HTERT RPE-1 (cell line): ENCODE measurements around the gene INTU.
"Not testable (repeated sequence)": the region's sequence is repeated elsewhere in the genome, so short reads cannot be mapped to it uniquely, and the experiment has no call there.

Experiments used
- in situ Hi-C: fragments of 300-500 bp; cut with MboI; formaldehyde crosslinking; loops from 4 replicates; pipeline ENCODE4 v1.14.3; 2020; ENCODE audit warnings: low sequenced_read_pairs

The INTU gene

DNA sequence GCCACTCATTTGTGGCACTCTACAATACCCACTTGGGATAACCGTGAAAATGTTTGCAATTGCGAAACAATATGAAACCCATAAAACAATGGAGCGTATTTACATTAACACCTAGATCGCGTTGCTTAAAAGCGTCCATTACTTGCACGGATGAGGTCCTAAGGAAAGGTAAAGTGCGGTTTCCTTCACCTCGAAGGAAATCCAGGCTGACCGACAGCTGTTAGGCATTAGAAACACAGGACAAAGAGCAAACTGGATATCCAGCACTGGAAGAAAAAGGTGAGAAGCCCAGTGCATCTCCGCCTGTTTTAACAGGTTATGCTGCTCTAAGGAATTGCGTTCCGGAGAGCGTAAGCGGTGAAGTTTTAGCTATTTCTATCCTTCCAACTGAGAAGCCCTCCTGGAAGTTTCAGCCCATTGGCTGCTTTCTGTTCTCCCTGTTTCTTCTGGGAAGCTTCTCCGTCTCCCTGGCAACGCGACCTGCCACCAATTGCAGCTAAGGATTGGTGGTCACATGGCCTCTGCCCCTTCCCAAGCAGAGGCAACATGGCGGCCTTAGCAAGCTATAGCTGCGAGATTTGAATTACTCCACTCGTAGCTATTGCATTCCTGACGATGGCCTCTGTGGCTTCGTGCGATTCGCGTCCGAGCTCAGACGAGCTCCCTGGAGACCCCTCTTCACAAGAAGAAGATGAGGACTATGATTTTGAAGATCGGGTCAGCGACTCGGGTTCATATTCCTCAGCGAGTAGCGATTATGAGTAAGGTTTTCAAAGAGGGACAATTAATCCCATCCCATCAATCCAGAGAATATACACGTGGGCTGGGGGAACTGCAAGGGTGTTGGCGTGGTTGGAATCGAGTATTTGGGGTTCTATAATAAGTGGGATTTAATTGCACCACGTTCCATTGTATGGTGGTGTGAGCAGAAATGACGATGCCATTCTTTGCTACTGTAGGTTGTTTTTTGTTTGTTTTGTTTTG lies at the start of gene INTU:
INTU (plus strand) TSS at position 538 of the 984 bp plus-strand sequence; CDS start at position 616, 78 bp downstream.
- in situ Hi-C loops: no loop called here

DNA sequence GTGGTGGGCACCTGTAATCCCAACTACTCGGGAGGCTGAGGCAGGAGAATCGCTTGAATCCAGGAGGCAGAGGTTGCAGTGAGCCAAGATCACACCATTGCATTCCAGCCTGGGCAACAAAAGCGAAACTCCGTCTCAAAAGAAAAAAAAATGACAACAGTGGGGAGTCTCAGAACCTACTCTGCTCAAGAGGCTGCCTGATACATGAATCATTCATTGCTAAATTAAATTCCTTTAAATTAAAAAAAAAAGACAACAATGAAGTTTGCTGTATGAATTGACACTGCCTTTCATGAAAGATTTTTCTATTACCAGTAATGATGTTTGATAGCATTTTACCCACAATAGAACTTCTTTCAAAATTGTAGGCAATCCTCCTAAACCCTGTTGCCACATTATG lies 46.3 kb upstream of the INTU start:
- in situ Hi-C loops: not testable (repeated sequence)

DNA sequence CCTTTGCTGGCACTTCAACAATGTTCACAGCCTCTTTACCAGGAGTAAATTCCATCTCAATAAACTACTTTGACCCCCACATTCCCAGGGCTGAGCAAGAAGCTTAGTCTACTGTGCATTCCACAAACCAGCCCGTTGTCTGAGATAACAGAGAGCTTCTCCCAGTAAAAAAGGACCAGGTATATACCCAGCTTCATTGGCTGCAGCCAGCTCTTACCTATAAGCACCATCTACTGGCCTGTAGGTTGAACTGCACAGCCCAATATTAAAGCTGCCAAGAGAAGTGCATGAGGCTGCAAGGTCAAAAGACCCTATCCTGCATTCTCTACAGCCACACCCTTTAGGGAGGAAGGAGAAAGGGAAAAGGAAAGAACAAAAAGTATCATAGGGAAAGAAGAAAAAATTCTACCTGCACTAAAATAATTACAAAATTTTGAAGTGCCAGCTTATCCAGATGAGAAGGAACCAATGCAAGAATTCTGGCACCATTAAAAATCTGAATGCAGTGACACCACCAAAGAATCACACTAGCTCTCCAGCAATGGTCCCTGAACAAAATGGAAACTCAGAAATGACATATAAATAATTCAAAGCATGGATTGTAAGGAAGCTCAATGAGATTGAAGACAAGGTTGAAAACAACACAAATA lies 45.7 kb upstream of the INTU start:
- in situ Hi-C loops: no loop called here

DNA sequence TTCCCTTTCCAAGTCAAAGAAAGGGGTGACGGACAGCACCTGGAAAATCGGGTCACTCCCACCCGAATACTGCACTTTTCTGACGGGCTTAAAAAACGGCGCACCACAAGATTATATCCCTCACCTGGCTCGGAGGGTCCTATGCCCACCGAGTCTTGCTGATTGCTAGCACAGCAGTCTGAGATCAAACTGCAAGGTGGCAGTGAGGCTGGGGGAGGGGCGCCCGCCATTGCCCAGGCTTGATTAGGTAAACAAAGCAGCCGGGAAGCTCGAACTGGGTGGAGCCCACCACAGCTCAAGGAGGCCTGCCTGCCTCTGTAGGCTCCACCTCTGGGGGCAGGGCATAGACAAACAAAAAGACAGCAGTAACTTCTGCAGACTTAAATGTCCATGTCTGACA lies 43.6 kb upstream of the INTU start:
- in situ Hi-C loops: not testable (repeated sequence)

DNA sequence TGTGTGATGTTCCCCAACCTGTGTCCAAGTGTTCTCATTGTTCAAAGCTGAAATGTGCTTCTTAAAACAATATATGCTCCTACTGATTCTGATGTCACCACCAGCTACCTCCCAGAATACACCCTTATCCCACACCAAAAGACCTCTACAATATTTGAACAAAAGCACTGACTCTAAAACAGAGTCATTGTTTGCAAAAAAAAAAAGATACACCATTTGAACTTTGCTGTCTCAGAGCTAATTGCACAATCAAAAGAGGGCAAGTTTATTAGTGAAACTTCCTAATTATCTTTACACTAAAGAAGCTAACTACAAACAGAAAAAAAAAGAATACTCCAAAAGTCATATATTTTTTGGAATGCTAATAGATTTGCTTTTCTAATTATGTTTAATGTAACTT lies 34.1 kb upstream of the INTU start:
- in situ Hi-C loops: no loop called here

DNA sequence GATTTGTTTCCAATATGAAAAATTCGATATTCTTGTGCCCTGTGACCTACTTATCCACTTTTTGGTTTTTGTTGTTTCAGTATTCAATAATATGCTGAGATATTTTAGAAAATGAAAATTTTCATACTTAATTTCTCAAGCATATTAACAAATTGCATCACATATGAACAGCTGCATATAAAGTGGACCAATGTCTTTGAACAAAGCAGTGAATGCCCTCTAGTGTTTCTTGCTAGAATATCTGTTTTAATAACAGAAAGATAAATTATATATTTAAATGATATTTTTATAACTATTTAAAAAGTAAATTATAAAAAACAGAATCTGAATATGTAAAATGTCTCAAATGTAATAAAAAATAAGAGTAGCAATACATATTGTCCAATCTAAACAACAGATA lies 31.7 kb upstream of the INTU start:
- in situ Hi-C loops: no loop called here

DNA sequence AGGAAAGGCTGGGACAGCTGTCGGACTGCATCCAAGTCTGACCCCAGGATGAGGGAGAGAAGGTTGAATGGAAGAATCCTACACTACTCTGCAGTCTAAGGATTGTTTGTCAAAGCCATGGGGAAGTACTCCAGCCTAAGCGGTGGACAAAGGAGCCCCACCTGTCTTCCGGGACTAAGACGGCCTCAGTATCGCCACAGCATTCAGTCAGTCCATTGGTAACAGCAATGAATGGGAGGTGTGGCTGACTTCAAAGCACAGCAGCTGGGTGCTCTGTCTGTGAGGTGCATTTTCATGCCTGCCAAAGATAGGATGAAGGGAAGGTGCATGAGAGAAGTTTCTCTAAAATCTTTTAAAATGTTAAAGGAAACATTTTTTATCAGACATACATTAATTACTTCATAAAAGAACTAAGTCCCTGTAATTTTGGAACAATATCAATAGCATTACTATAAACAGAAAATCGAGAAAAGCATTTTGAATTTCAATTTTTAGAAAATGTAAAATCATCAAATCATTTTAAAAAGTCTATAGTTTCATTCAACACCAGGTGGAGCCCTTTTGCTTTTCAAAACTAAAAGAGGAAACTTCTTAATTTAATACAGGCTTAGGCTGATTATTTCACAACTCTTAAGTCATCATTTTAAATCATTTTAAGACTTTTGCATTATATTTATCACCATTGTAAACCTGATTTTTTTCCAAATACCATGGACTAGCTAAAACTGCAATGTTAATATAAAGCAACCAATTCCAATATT lies 27.6 kb upstream of the INTU start:
- in situ Hi-C loops: no loop called here

DNA sequence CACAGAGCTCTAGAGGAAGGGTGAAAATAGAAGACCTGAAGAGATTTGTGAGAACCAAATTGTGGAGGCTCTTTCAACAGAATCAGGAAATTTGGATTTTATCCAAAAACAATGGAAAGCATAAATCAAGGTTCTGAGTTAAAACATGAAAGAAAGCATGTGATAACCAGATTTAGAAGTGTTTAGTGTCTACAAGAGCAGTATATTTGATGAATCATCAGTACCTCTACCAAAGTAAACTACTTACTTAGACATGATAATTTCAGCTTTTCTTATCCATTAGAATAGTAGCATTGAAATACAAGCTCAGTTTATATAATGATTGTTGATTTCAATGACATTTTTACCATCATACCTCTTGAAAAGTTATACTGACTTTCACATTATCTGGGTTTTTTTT lies 25.9 kb upstream of the INTU start:
- in situ Hi-C loops: no loop called here

DNA sequence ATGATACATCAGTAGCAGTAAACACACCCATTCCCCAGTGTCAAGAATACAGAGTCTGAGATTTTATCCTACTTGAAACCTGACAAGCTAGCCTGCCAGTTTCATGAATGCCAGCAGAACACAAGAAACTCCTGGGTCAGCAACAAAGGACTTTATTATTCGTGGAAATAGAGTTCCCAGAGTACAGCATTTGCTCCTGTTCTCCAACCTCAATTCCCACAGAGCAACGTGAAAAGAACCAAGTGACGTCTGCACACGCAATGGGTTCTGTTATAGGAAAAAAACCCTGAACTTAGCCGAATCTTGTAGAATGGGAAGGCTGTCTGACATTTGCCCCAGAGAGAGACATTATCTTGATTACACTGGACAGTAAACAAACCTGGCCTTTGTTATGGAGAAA lies 23.3 kb upstream of the INTU start:
- in situ Hi-C loops: no loop called here

DNA sequence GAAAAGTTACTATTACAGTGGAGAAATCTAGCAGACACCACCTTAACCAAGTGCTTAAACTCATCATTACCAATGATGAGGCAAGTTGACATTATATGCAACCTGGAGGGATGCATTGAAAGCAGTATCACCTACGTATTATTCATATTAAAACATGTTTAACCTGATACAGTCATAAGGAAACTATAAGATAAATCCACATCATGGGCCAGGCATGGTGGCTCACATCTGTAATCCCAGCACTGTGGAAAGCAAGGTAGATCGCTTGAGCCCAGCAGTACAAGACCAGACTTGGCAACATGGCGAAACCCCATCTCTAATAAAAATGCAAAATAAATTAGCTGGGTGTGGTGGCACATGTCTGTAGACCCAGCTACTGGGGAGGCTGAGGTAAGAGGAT lies 22.3 kb upstream of the INTU start:
- in situ Hi-C loops: no loop called here

DNA sequence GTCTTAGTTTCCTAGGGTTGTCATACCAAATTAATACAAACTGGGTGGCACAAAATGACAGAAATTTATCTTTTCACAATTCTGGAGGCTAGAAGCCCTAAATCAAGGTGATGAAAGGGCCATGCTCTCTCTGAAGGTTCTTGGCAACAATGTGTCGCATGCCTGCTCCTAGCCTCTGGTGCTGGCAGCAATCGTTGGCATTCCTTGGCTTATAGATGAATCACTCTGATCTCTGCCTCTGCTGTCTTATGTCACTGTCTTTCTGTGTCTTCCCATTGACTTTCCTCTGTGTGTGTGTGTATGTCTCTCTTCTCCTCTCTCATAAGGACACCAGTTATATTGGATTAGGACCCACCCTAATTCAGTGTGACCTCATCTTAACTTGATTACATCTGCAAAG lies 15.9 kb upstream of the INTU start:
- in situ Hi-C loops: no loop called here

DNA sequence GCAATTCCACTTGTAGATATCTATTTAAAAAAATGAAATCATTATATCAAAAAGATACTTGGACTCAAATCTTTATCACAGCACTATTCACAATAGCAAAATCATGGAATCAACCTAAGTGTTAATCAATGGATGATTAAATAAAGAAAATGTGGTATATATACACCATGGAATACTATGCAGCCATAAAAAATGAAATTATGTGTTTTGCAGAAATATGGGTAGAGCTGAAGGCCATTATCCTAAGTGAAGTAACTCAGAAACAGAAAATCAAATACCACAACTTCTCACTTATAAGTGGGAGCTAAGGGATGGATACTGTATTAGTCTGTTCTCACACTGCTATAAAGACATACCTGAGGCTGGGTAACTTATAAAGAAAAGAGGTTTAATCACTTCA lies 14.3 kb upstream of the INTU start:
- in situ Hi-C loops: no loop called here

DNA sequence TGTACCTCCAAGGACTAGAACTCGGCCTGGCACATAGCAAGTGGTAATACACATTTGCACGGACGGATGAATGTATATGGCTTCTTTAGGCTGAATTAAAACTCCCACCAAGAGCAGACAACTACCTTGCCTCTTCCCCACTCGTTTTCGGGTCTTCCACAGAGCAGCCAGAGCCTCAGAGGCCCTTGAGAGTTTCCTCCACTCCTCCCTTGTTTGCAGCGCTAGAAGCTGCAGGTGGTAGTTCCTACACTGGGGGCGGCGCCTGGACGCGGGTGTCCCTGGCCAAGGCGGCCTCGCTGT lies 10.2 kb upstream of the INTU start:
- in situ Hi-C loops: no loop called here

DNA sequence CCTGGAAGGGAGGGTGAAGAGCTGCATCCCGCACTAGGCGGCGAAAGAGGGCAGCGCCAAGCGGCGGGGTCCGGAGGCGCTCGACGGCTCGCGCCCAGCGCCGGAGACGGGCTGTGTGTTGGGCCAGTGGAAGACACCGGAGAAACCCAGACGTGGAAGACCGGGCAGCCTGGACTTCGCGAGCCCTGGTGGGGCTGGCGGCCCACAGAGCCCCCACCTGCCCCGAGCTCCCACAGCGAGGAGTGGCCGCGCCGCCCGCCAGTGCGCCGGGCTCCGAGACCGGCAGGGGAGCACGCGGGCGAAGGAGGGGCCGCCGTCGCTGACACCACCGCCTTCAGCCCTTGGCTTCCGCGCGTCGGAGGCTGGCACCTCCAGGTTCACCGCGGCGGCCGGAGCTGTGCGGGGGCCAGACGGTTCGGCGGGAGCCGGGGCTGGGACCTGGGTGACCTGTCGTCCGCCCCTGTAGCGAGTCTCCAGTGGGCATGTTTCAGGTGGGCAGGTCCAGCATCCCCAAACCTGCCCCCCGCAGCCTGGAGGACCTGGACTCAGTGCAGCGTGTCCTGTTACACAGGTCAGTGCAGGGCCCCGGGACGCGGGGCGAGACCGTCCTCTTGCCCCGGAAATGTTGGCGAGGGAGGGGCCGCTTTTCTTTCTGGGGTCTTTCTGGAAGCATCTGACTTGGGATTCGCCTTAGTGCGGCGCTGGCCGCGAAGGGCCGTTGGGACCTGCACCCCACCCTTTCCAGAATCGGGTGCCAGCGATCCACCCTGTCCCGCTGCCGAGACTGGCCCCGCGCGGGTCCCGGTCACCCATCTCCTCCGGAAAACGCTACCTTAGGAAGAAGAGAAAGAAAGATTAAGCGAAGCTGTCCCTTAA lies 9.6 kb upstream of the INTU start:
- in situ Hi-C loops: no loop called here

DNA sequence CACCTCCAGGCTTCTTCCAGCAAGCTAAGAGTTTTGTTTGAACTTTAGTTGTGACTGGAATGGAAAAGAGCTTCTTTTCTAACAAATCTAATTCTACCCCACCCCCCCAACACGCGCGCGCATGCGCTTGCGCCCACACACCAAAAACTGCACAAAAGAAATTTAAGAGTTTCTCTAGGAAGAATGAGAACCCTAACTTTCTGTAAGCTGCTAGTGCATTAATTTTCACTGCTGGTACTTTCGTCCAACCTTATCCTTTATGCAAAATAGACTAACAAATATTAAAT lies 9.0 kb upstream of the INTU start:
- in situ Hi-C loops: no loop called here

DNA sequence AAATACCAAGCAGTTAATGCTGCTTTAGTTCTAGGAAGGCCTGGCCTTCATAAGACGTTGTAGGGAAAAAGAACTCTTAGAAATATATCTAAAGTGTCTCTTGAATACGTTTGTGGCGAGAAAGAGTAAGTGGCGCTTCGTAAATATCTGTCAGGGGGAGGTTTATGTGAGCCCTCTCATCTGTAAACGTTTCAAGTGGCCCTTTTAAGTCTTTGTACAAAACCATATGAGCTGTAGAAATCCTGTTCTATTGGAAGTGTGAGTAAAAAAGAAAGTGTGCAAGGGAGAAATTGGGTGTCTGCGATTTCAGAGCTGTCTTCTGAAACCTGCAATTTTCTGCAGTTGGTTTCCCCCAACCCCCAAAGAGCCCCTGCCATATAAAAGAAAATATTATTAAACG lies 8.6 kb upstream of the INTU start:
- in situ Hi-C loops: no loop called here

DNA sequence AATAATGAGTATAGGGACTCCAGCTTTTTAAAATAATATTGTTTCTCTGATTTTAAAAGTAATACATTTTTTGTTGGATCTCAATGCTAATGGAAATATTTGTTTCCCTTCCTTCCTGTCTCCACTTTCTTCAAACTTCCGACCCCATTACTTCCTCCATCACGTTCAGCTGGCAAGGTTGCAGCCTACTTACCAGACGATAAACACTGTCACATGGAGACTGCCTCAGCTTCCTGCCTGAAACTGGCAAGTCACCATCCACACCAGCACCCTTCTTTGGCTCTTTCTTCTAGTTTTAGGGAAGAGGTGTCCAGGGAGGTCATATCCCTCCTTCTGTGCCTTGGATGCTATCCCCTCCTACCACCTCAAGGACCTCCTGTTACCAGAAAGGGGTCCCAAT lies 3.4 kb upstream of the INTU start:
- in situ Hi-C loops: no loop called here

DNA sequence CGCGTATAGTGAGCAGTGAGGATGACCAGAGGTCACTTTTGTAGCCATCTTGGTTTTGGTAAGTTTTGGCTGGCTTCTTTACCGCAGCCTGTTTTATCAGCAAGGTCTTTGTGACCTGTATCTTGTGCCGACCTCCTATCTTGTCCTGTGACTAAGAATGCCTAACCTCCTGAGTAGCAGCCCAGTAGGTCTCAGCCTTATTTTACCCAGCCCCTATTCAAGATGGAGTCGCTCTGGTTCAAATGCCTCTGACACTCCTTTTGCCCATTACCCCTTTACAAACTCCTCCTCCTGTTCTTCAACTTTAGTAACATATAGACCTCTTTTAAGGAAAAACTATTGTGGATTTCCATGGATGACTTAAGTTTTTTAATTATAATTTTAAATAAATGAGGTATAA lies 2.6 kb upstream of the INTU start:
- in situ Hi-C loops: no loop called here

DNA sequence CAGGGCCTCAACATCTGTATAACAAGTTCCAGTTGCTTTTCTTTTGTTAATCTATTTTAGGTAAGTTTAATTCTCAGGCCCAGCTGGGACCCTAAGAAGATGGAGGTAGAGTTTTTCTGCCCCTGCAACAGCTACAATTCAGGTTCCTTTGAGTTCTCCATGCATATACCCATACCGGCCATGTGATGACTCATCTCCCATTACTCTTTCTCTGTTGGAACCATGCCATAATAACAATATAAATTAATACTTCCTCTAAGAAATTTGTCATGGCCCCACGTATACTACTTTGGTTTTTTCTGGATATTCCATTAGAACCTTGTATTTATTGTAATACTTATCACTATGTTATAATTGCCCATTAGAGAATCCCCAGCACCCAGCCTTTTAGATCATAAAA lies 1.3 kb upstream of the INTU start:
- in situ Hi-C loops: no loop called here

DNA sequence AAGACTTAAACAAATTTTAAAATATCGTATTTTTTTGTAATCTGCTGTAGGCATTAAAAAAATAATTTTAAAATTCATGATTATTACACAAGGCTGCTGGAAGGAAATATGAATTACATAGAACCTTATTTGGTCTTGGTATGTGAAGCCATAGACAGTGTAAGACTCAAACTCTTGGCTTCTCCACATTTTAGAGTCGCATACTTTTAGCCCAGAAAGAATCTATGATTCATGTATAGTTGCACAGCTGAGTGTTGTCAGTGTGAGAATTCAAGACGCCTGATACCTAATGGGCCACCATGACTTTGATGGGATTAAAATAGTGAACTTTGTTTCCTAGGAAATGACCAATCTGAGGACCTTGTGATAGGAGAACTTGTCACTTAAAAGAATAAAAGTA lies 1.4 kb downstream of the INTU start:
- in situ Hi-C loops: no loop called here

DNA sequence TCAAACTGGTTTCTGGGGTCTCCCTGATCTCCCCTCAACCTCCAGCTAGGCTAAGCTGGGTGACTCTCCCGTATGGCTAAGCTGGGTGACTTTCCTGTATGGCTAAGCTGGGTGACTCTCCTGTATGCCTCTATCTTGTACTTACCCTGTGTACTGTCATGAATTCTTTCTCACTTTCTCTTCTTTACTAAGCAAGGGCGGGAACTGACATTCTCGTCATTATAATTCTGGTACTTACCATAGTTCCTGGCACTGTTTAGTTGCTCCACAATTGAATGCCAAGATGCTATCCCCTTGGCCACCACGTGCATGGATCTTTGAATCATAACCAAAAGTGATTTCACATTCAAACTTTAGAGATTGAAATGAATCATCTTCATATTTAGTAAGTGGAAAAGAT lies 8.8 kb downstream of the INTU start:
- in situ Hi-C loops: no loop called here
